CD1c-positive myeloid dendritic cell (primary cell): Measurements from ENCODE around the gene TNFAIP8L1.

Source experiments
- DNase-seq: peaks from one replicate; pipeline ENCODE4 v3.0.0-alpha.2; 2016; ENCODE audit errors: extremely low spot score

TNFAIP8L1 gene

DNA sequence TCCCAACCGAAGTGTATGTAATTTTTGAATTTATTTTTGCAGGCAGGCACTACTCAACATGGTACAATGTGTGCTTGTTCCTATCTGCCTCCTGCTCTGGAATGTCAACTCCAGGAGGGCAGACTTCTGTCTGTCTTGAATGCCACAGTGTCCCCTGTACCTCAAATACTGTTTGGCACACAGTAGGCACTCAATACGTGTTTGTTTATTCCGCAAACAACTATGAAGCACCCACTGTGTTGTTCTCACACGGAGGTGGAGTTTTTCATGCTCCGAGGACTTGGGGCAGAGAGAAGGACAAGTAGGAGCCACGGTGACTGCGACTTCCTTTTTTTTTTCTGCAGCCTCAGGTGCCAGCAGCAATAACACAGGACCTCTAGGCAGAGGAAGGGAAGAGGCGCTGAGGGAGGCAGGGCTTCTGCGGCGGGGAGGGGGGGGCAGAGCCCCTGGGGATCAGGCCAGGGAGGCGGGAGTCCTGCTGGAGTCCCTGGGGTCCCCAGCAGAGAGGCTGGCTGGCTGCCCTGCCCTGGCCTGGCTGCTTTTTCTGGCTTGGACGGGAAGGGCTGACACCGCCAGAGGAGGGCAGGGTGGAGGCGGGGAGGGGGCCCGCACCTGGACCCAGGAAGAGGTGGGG, 29.3 kb upstream of the TNFAIP8L1 start:
- DNase-seq: peak; percentile 62

DNA sequence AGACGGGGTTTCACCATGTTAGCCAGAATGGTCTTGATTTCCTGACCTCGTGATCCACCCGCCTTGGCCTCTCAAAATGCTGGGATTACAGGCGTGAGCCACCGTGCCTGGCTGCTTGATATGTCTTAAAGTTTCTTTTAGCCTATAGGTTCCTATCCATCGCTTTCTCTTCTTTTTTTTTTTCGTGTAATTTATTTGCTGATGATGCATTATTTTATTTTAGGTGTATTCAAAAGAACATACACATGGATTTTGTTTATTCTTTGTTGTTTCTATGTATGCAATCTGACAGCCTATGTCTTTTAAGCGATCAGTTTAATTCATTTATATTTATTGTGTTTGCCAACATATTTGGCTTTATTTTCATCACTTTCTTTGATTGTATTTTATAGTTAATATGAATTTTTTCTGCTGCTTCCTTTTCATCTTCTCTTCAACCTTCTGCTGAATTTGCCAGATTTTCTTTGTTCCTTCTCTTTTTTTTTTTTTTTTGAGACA, 26.0 kb upstream of the TNFAIP8L1 start:
- no peak for DNase-seq

DNA sequence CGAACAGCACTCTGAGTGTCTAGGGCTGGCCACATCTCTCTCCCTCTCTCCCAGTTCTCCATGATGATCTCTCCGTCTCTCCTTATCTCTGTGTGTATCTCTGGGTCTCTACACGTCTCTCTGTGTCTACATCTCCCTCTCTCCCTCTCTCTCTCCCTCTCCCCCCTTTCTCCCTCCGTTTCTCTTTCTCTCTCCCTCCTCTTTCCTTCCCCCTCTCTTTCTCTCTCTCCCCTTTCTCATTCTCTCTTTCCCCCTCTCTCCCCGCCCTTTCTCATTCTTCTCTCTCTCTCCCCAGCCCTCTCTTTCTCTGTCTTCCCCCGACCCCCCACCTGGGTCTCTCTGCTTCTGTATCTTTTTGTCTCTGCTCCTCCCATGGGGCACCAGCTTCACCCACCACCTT, 21.3 kb upstream of the TNFAIP8L1 start:
- no peak for DNase-seq

DNA sequence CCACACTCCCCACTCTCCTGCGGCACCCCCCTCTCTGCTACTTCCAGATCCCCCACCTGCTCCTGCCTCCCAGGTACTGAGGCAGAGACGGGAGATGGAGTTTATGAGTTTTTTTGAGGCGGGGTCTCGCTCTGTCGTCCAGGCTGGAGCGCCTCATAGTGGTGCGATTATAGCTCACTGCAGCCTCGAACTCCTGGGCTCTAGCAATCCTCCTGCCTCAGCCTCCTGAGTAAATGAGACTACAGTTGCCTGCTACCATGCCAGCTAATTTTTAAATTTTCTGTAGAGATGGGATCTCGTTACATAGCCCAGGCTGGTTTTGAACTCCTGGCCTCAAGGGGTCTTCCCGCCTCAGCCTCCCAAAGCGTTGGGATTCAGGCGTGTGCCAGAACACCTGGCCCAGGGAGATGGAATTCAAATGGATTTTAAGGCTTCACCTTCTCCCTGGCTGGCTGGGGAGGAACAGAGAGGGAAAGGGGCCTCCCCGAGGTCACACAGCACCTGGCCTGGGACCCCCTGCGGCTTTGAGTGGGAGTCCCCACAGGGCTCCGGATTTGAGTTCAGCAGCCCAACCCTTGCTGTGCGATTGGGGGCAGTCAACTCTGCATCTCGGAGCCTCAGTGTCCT, 19.5 kb upstream of the TNFAIP8L1 start:
- DNase-seq: no peak

DNA sequence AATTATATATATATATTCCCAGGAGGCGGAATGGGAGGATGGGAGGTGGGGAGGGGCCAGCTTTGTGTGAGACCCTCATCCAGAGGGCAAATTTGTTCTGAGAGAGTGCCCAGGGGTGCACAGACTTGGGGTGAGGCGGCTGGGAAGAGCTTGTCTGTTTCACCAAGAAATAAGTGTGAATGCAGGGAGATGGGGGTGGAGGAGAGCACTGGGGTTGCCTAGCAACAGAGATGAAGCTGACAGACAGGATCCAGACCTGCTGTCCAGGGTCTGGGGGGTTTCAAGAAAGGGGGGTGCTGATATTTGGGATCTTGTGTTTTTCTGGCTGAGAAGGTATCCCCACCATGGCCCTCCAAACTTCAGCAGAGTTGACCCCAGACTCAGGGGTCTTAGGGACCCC, 18.6 kb upstream of the TNFAIP8L1 start:
- no peak for DNase-seq

DNA sequence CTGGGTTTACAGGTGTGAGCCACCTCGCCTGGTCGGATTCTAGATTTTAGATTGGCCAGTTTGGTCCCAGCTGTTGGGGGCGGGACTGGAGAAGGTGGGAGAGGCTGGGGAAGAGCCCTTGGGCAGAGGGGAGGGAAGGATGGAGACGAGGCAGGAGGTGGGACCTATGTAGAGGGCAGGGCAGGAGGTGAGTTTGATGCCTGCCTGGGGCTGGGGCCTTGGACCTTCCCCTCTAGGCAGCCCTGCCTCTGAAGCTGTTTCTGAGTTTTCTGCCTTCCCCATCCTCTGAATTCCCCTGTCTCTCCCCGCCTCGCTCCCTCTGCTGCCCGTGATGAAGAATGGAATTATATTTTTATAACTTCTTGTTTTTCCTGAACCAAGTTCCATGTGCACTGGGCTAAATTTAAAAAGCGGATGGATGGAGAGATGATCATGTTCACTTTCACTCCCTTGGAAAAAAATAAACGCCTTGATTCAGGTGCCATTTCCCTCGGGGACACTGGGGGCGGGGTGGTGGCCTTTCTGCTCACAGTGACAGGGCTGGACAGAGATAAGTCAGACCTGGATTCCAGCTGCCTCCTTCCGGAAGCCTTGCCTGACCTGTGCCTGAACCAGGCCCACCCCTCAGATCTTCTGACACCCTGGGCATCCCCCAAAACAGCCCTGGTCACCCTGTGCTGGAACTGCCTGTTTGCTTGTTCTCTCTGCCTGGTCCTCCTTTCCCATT, 16.5 kb upstream of the TNFAIP8L1 start:
- DNase-seq: no peak

DNA sequence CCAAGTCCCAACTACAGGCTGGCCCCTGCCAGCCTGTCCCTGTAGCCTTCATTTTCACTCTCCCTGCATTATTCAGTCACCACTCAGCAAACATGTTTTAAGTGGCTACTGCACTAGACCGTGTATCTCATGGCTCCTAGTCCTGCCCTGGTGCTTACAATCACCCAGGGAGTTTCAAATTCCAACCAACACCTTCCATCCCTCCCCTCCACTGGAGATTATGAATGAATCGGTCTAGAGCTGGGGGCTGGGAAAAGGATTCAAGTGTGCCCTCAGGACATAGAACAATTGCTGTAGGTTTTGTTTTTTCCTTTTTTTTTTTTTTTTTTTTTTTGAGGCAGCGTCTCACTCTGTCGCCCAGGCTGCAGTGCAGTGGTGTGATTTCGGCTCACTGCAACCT, 15.0 kb upstream of the TNFAIP8L1 start:
- DNase-seq: no peak

DNA sequence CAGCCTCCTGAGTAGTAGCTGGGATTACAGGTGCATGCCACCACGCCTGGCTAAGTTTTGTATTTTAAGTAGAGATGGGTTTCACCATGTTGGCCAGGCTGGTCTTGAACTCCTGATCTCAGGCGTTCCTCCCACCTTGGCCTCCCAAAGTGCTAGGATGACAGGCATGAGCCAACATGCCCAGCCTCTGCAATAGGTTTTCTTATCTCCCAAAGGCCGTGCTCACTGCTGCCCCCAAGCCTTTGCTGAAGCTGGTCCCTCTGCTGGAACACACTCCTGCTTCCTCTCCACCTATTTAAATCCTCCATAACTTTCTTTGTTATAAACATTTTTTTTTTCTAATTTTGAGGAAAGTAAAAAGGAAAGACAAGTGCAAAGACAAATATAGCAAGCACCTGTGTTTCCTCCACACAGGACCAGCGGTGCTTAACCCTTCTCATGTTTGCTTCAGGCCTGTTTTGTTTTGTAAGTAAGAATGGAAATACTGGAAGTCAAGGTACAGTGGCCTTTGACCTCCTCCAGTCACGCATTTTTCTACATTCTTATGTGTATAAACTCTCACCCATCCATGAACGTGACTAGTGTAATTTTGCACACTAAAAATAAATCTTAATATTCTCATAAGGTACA, 14.5 kb upstream of the TNFAIP8L1 start:
- no peak for DNase-seq

DNA sequence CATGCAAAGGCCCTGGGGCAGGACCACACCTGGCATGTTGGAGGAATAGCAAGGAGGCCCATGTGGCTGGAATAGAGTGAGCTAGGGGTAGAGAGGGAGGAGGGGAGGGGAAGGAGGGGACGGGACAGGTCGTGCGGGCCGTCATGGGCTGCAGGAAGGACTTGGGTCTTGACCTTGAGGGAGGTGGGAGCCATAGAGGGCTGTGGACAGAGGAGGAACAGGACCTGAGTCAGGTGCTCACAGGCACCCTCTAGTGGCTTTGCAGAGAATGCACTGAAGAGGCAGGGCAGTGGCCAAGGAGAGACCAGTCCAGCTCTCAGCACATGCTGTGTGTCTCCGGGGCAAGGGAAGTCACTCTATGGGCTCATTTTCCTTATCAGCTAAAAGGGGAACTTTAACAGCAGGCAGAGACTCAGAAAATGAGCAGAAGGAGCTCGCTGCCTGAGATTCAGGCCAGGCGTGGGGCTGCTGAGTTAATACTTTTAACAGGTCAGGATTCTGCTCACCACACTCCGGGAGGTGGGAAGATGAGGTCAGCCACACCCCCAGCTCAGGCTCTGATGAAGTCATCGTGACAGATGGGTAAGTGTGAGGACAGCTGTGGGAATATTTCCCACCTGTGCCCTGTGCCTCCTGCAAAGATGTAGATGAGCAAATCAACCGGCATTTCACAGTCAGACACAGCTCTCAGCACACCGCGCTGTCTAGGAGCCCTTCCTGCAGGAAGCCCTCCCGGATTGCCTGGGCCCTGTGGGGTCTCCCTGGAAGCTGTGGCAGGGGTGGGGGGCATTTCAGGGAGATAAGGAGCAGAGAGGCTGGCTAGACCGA, 6.0 kb upstream of the TNFAIP8L1 start:
- DNase-seq: peak; percentile 94

DNA sequence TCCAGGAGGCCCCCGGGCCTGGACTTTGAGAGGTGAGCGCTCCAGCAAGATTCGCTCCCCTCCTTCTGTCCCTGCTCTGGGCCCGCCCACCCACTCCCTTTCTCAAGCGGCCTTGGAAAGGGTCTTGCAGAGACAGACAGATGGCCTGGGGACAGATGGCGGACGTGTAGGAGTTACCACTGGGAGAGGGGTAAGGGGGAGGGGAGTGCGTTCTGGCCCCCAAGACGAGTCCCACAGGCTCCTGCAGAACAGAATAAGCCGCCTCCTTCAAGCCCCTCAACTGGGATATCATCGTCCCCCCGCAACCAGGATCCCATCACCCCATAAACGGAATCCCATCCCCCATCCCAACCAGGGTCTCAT, 3.6 kb upstream of the TNFAIP8L1 start:
- no peak for DNase-seq

DNA sequence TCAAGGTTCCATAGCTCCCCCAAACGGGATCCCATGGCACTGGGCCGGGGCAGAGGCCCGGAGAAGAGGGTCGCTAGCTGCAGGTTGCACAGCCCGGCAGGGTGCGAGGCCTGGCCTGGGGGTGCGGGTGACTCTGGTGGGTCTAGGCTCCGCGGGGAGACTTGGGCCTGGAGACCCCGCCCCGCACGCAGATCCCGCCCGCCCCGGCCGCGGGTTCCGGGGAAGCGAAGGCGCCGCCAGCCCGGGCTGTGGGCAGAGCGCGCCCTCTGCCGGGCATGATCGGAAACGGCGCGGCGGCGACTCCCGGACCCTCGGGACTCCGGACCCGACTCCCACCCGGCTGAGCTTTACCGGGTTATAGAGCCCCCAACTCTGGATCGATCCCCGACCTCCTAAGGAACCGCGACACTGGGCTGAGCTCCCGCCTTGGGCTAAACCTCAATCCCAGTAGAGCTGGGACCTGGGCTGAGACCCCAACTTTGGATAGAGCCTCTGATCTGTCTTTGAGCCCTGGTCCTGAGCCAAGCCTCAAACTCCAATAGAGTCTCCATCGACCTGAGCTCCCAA, 3.1 kb upstream of the TNFAIP8L1 start:
- peak; percentile 79 for DNase-seq

DNA sequence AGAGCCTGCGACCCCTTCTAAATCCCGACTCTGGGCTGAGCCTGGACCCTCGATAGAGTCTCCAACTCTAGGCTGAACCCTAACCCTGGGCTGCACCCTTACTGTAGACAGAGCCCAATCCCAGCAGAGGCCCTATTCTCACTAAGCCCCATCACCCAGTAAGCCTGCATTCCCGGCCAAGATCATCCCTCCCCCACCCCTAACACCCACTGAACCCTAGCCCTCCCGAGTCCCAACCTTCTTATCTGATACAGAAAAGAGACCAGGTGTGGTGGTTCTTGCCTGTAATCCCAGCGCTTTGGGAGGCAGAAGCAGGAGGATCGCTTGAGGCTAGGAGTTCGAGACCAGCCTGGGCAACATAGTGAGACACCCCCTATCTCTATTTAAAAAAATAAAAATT, 2.6 kb upstream of the TNFAIP8L1 start:
- no peak for DNase-seq

DNA sequence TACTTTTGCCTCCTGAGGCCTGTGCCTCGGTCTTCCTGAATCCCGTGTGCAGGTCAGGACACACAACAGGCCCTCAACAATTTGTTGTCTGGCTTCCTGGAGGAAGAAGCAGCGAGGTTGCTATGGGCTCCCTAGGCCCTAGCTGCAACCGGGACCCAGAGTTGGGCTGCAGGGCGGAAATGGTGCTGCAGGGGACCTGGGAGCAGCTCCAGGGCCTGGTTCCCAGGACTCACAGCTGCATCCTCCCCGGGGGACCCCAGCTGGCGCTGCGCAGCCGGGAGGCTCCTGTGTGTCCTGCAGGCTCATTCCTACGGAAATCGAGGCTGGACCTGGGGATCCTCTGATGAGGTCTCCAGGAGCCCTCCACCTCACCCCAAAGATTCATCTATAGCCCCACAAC, 999 bp upstream of the TNFAIP8L1 start:
- no peak for DNase-seq

DNA sequence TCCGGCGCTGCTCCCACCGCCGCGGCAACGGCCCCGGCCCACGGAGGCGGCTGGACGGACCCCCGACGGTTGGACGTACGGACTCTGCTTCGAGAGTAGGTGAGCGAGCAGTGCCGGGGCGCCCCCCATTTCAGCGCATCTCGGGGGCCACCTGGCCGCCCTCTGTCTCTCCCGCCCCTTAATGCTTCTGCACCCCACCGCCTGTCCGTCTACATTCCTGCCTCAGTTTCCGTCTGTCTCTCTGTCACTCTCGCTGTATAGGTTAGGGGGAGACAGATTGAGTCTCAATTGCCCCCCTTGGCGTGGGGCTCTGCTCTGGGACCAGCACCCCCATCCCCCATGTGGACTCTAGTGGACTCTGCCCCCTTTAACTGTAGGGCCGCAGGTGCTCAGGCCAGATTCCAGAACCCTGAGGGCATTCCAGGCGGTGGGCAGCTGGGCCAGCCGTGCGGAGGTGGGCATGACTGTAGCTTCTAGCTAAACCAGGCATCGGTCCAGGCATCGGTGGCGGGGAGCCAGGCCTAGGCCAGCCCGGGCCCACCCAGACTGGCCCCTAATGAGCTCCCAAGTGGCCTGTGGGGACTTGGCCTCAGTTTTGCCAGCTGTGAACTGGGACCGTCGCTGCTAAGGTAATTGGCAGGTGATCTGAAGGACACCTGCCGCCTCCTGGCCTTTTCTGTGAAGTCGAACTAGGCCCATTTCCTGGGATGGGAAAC, 373 bp downstream of the TNFAIP8L1 start:
- no peak for DNase-seq

DNA sequence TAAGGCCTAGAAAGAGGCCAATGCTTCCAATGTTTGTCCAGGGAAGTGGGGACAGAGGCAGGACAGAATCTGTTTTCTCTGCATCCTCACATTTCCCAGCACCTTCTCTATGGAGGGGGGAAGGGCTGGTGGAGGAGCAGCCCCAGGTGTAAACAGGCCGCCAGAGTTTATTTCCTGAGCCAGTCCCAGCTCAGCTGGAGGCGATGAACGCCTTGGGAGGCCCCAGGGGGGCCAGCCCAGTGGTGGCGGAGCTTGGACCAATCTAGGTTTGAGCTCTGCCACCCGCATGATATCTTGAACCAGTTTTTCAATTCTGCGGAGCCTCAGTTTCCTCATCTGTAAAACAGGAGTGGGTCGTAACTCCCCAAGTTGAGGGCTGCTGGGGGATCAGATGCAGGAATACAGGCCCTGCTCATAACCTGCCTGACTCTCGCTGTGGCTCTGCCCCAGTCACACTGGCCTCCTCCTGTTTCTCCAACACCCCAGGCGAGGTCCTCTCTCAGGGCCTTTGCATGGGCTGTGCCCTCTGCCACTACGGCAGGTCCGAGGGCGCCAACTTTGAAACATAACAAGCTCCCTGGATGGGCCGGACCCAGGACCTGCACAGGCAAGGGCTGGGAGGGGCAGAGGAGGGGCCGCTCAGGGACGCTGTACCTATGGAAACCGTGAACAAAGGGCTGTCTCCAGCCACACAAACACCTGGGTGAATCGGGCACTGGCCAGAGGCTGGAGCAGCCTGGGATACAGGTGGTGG, 1.1 kb downstream of the TNFAIP8L1 start:
- DNase-seq: no peak

DNA sequence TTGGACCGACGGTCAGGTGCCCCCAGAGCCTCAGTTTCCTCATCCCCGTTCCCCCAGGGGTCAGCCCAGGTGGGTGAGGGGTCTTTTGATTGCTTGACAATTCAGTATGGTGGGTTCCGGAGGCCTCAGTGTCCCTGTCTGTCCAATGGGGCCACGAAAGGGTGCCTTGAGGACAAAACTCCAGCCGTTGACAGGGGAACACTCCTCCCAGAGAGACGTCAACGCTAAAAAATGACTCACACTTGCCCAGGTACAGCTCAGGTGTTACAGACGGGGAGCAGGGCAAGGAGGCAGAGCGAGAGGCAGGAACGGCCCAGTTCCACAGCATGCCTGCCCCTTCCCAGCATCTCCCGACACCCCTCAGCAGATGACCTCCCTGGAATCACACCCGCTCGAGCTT, 1.8 kb downstream of the TNFAIP8L1 start:
- DNase-seq: no peak

DNA sequence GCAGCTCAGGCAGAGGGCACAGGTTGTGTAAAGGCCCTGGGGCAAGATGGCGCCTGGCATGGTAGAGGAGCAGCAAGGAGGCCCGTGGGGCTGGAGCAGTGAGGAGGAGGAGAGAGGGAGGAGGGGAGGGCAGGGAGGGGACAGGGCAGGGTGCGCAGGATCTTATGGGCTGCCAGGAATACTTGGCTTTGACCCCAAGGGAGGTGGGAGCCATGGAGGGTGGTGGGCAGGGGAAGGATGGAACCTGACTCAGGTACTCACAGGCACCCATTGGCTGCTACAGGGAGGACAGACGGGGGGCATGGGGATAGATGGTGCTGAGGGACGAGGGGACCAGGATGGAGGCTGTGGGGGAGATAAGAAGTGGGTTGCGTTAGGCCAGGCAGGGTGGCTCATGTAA, 3.3 kb downstream of the TNFAIP8L1 start:
- no peak for DNase-seq

DNA sequence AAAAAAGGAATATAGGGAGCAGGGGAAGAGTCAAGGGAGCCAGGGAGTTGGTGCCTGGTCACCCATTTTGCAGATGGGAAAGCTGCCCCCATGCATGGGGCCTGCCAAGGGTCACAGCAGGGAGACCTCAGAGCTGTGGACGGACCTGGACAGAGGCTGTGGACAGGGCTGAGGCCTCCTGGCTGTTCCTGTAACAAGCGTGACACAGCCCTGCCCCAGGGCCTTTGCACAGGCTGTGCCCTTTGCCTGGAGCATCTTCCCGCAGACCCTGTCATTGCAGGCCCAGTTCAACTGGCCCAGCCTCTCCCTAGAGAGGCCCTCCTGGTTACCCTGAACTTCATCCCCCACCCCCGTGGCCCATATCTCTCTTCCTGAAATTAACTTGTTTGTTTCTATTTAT, 6.4 kb downstream of the TNFAIP8L1 start:
- DNase-seq: no peak

DNA sequence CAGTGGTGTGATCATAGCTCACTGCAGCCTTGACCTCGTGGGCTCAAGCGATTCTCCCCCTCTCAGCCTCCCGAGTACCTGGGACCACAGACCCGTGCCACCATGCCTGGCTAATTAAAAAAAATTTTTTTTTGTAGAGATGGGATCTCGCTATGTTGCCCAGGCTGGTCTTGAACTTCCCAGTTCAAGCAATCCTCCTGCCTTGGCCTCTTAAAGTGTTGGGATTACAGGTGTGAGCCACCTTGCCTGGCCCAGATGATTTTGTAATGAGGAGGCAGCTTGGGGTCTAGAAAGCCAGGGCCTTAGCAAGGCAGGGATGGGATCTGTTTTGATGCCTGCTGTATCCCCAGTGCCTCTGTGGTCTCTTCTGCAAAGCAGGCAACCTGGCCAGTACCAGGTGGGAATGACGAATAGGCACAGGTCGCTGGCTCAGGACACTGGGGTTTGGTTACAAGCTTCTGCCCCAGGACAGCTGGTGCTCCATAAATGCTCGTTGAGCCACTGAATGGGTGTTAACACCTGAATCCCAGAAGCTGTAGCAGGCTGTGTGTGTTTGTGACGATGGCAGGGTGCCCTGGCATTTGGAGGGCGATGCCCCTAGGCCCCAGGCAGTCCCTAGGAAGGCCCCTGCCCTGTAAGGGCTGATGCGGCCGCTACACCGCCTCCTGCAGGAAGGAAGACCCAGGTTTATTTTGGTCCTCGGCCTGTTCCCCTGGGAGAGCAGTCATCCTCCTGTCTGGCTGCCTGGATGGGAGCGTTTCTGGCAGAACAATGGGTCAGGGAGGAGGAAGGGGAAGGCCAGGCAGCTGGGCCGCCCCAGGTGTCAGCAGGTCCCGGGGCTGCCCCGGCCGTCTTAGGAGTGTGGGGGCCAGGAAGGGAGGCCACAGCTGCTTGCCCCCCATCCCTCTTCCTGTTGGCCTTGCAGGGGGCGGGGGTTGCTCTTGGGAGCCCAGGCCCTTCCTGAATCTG, 8.6 kb downstream of the TNFAIP8L1 start:
- DNase-seq: no peak
